Prostate gland (tissue), 2 donors: ENCODE results near the gene NEMF. TPM values are rescaled to one million over a fixed set of nuclear protein-coding genes. Genes with fewer than 3 reads are reported as not detected.
"Not testable (repeated sequence)": the region's sequence is repeated elsewhere in the genome, so short reads cannot be mapped to it uniquely, and the experiment has no call there.

ENCODE experiments used
- DNase-seq: peaks from one replicate; pipeline ENCODE4 v3.0.0-alpha.2; 2019; ENCODE audit warnings: low spot score
- H3K27ac ChIP-seq, 2 donors: fragments of 200-600 bp; sonication (generic); 2 replicates each; pipeline ENCODE4 v1.5.1; 2017 to 2019
- H3K27me3 ChIP-seq: fragments of 200-600 bp; sonication (generic); replicated peaks from 2 replicates; pipeline ENCODE4 v1.5.1; 2019; ENCODE audit not compliant: insufficient read depth
- H3K36me3 ChIP-seq, 2 donors: fragments of 200-600 bp; sonication (generic); 1 replicate in 1 of 2; 2 replicates in 1 of 2; pipeline versions ENCODE4 v1.5.1 to v1.8.1; 2017 to 2019
- H3K4me1 ChIP-seq: fragments of 200-600 bp; sonication (generic); replicated peaks from 2 replicates; pipeline ENCODE4 v1.5.1; 2019
- H3K4me3 ChIP-seq, 2 donors: fragments of 200-600 bp; sonication (generic); 2 replicates each; pipeline ENCODE4 v1.5.1; 2017 to 2019
- H3K9me3 ChIP-seq: fragments of 200-600 bp; sonication (generic); 2 replicates; pipeline ENCODE4 v1.5.1; 2017
- POLR2A ChIP-seq: fragments of 450-650 bp; IDR thresholded peaks from one replicate; pipeline ENCODE4 v1.6.1; 2016; ENCODE audit warnings: antibody characterized with exemption, mild to moderate bottlenecking
- POLR2AphosphoS5 ChIP-seq: sonication (generic); formaldehyde crosslinking; IDR thresholded peaks from one replicate; pipeline ENCODE4 v1.6.1; 2017; ENCODE audit warnings: antibody characterized with exemption
- WGBS: methylation state at CpG from one replicate; pipeline ENCODE4 v1.1.5; 2018; 5-methylcytosine and 5-hydroxymethylcytosine counted together
- intact Hi-C: fragments of 100-400 bp; cut with DNase I; formaldehyde crosslinking; loops from one replicate; pipeline ENCODE4 v1.14.2; 2022
- small RNA-seq, 2 donors: library from RNA; depleted of rRNA; stranded (forward); fragments of <200 nt; gene quantifications; one replicate each; pipeline ENCODE3, GENCODE V24; 2016
- total RNA-seq, 2 donors: library from RNA; depleted of rRNA; stranded (reverse); fragments of >200 nt; gene quantifications; one replicate each; pipeline ENCODE4 v1.1.0, GENCODE V29; 2016
- TF ChIP-seq, protein P1 (sequence below), 4 experiments: fragments of 200-600 bp in 2 of 4; fragments of 450-650 bp in 2 of 4; sonication (generic) in 2 of 4; IDR thresholded peaks; 1 replicate in 3 of 4; 2 replicates in 1 of 4; pipeline ENCODE4 v1.5.1; 2016 to 2019; ENCODE audit warnings: antibody characterized with exemption in 4 of 4, mild to moderate bottlenecking in 2 of 4, moderate library complexity in 2 of 4

The NEMF gene
- total RNA-seq, 2 donors from 2014 or later: 63.9 to 71.7 TPM

DNA sequence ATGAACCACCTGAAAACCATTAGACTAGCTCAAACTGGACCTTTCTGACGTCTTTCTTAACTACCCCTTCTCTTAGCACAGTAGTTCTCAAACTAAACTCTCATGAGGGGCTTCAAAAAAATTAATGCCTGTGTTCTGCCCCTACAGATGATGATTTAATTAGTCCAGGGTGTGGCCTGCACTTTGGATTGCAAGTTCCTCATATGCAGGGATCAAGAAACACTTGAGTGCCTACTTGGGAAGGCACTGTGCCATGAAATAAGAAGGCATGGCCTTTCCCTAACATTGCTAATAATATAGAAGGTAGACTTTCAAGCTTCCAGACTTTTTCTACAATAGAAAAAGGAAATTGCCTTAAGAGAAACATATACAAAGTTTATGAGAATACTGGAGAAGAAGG is 107.4 kb downstream of the NEMF start:
- no peak for DNase-seq
- WGBS: 77% methylated on average over 1 of the region's 1 CpG
- intact Hi-C loops: no loop called here
- Histone ChIP-seq H3K27me3 (no peaks in the 10 kb centered on the region), H3K27ac (no peak overlapping the region), H3K36me3 (no peaks in the 10 kb centered on the region), H3K4me3 (no peak overlapping the region), H3K9me3 (no peaks in the 10 kb centered on the region), H3K4me1 (no peaks in the 10 kb centered on the region)
- TF ChIP-seq POLR2AphosphoS5: no peak
- TF ChIP-seq, protein P1, sequence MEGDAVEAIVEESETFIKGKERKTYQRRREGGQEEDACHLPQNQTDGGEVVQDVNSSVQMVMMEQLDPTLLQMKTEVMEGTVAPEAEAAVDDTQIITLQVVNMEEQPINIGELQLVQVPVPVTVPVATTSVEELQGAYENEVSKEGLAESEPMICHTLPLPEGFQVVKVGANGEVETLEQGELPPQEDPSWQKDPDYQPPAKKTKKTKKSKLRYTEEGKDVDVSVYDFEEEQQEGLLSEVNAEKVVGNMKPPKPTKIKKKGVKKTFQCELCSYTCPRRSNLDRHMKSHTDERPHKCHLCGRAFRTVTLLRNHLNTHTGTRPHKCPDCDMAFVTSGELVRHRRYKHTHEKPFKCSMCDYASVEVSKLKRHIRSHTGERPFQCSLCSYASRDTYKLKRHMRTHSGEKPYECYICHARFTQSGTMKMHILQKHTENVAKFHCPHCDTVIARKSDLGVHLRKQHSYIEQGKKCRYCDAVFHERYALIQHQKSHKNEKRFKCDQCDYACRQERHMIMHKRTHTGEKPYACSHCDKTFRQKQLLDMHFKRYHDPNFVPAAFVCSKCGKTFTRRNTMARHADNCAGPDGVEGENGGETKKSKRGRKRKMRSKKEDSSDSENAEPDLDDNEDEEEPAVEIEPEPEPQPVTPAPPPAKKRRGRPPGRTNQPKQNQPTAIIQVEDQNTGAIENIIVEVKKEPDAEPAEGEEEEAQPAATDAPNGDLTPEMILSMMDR (IDR thresholded peaks at IDR 0.05): no peak
- no peak for TF ChIP-seq POLR2A

DNA sequence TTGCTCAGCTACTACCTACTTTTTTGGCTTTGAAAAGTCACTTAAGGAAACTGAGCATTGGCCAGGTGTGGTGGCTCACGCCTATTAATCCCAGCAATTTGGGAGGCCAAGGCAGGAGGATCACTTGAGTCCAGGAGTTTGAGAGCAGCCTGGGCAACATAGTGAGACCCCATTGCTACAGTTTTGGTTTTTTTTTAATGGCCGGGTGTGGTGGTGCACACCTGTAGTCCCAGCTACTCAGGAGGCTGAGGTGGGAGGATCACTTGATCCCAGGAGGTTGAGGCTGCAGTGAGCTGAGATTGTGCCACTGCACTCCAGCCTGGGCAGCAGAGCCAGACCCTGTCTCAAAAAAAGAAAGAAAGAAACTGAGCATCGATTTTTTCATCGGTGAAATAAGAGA is 116.9 kb downstream of the NEMF start:
- H3K36me3 ChIP-seq, H3K4me1 ChIP-seq, H3K27ac ChIP-seq, H3K27me3 ChIP-seq, DNase-seq, H3K9me3 ChIP-seq, H3K4me3 ChIP-seq, intact Hi-C loops: not testable (repeated sequence)
- WGBS: over 99% methylated on average over 4 of the region's 4 CpGs

DNA sequence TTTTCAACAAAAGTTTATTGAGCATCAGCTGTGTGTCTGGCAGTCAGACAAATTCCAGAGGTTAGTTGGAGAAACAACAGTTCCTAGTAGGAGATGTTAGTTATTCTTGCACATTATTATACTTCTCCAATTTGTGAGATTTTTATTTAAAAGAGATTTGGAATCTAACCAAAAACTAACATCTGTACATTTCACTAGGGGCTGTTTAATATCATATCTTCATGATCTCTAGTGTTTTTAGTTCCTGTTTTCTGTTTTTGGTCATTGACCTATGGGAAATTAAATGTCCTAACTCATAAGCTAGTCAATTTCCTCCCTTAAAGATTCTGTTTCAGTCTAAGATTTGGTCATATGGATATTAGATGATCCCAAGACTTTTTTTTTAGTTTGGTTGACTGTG is 118.8 kb downstream of the NEMF start:
- Histone ChIP-seq H3K4me3 (no peak overlapping the region), H3K4me1 (no peaks in the 10 kb centered on the region), H3K27me3 (no peaks in the 10 kb centered on the region), H3K9me3 (no peaks in the 10 kb centered on the region), H3K27ac (no peak overlapping the region), H3K36me3 (no peaks in the 10 kb centered on the region)
- TF ChIP-seq, protein P1 (IDR thresholded peaks at IDR 0.05): no peak
- TF ChIP-seq POLR2AphosphoS5 (no peak), POLR2A (no peak)
- intact Hi-C loops: no loop called here
- no peak for DNase-seq

DNA sequence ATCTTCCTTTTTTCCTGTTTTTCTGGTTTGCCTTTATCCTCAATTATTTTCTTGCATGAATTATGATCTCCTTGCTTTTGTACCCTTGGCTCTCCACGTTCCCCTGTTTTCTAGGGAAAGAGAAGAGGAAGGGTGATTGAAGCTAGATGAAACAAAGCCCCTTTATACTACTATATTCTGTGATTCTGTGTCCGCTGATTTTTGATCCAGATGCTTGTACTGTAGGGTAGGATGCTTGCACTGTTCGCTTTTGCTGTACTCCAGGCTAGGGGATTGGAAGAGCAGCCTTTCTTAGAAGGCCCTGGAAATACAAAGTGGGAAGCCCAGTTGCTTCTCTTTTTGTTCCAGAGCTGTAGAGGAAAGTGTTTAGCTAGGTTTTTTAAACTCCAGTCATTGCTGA is 119.7 kb downstream of the NEMF start:
- WGBS: 85% methylated on average over 3 of the region's 3 CpGs
- Histone ChIP-seq H3K27ac (no peak overlapping the region), H3K36me3 (no peaks in the 10 kb centered on the region), H3K27me3 (no peaks in the 10 kb centered on the region), H3K9me3 (no peaks in the 10 kb centered on the region), H3K4me1 (no peaks in the 10 kb centered on the region), H3K4me3 (no peak overlapping the region)
- intact Hi-C loops: no loop called here
- no peak for DNase-seq
- TF ChIP-seq POLR2AphosphoS5 (no peak), POLR2A (no peak)
- TF ChIP-seq, protein P1 (IDR thresholded peaks at IDR 0.05): no peak

Small RNA genes lying within 50 kb of the gene (small RNA-seq; reads per million reads assigned to genes)
- 0 reads per million in 2 donors for gene RF00019
- 1.4 to 2.0 reads per million in 2 donors for gene RN7SL2
- gene RN7SL3: 0 to 0.91 reads per million in 2 donors
- 0 reads per million in 2 donors for gene RNU6-189P
- 0 reads per million in 2 donors for gene RNU6-539P

Other genes with a start within 250 kb of the NEMF start
- 100 to 1,000 TPM; 170 to 176 TPM for gene RPL36AL, start 232.2 kb downstream of the NEMF start, total RNA-seq
- gene MGAT2, start 232.0 kb downstream of the NEMF start, total RNA-seq: 10 to 100 TPM; 34.7 to 69.0 TPM
- 10 to 100 TPM; 11.2 to 11.9 TPM for gene DNAAF2, start 217.5 kb downstream of the NEMF start, total RNA-seq
- 1 to 10 TPM; 3.2 to 5.8 TPM for gene POLE2, start 164.6 kb downstream of the NEMF start, total RNA-seq
- gene KLHDC1, start 159.7 kb downstream of the NEMF start, total RNA-seq: 1 to 10 TPM; 4.6 to 7.7 TPM
- 10 to 100 TPM; 78.4 to 83.2 TPM for gene KLHDC2, start 84.6 kb downstream of the NEMF start, total RNA-seq
- 10 to 100 TPM; 64.3 to 92.7 TPM for gene ARF6, start 40.3 kb upstream of the NEMF start, total RNA-seq